SW480 (cell line): Measurements from ENCODE around the gene NIPAL1.

Source experiments
- DNase-seq: peaks from one replicate; pipeline ENCODE4 v3.0.0-alpha.2; 2016; ENCODE audit warnings: low spot score

The NIPAL1 gene

GRCh38 chr4:48027653-48028052 lies 11.1 kb downstream of the NIPAL1 start:
- DNase-seq: no peak

DNA sequence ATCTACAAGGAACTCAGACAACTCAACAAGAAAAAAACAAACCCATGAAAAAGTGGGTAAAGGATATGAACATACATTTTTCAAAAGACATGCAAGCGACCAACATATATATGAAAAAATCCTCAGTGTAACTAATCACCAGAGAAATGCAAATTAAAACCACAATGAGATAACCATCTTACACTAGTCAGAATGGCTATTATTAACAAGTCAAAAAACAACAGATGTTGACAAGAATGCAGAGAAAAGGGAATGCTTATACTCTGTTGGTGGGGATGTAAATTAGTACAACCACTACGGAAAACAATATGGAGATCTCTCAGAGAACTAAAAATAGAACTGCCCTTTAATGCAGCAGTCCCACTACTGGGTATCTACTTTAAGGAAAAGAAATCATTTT lies 12.1 kb downstream of the NIPAL1 start:
- no peak for DNase-seq

DNA sequence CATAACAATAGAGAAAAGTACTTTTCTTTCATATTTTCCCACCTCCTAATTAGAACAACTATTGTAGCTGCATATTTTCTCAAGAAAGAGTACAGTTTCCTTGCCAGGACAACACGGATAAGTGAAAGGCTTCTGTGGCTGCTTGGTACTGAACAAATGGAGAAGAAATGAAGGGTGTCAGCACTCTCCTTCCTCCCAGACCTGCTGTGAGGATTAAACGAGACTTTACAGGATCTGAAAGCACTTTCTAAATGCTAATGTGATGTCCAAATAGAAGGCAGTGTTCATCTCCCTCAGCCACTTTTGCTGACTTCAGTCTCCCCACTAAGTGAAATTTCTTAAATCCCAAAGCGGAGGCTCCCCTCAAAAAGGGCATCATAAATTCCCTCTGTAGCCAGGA lies 13.9 kb downstream of the NIPAL1 start:
- DNase-seq: no peak

- no peak for DNase-seq
Measured at GRCh38 chr4:48031802-48032525, 15.4 kb downstream of the NIPAL1 start.

GRCh38 chr4:48032721-48033120 lies 16.1 kb downstream of the NIPAL1 start:
- peak; percentile 38 for DNase-seq

DNA sequence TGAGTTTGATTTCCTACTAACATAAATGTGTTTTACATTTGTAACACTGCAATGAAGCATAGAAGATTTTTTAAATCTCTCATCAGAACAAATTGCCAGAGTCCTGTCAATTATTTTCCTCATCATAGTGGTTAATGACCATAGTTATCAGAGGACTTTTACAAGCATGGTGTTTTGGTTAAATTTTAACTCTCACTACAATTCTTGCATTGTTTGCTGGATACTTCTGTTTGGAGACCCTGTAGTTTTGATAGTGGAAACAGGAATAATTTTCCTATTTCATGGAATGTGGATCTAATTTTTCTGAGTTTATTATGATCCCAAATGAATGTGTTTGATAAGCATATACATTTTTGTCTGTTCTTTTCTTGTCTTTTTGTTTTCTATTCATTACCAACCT lies 16.8 kb downstream of the NIPAL1 start:
- DNase-seq: no peak

DNA sequence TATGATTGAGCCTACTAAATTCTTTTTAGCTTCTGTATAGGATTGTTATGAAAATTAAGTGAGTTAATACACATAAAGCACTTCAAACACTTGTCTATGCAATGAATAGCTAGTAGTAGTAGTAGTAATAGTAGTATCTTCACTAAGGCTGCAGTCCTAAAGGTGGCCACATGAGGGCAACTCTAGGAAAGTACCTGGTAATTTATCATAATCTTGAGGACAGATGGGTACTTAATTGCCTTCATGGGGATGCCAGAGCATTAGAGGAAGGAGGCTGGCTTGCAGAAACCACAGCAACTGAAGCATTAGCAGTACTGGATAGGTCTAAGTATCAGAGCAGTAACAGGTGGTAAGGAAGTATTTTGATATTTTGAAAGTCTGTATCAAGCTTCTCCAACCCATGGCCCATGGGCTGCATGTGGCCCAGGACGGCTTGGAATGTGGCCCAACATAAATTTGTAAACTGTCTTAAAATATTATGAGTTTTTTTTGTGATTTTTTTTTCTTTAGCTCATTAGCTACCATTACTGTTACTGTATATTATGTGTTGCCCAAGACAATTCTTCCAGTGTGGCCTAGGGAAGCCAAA lies 17.3 kb downstream of the NIPAL1 start:
- peak; percentile 22 for DNase-seq

GRCh38 chr4:48035952-48036351 lies 19.4 kb downstream of the NIPAL1 start:
- DNase-seq: no peak

DNA sequence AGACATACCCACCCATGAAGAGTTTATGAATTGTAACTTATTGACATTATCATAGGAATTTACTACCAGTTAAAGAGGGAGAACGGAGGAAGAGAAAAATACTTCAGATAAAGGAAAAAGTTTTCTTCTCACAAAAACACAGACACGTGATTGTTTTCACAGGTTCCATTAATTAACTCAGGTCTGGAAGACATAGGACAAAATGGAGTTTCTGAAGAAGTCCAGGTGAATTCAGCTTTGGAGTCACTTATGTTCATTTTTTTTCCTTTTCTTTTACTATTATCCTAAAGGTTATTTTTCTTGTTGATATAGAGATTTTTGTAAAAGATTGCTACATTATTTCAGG lies 20.5 kb downstream of the NIPAL1 start:
- DNase-seq: no peak

DNA sequence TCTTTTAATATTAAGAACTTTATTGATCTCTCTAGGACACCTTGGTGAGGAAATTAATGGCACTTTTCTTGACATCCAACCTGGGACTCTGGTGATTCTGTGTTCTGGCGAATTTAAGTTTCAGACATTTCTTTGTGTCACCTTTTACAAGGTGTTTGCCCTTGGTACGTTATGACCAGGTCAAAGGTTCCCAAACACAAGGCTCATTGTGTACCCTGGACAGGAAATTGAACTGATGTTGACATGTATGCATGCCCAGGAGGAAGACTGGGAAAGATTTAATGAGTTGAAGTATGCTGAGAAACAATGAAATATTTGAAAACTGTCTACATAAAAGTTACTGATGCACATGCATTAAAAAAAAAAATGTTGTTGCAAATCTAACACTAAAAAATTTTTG lies 22.1 kb downstream of the NIPAL1 start:
- DNase-seq: no peak

DNA sequence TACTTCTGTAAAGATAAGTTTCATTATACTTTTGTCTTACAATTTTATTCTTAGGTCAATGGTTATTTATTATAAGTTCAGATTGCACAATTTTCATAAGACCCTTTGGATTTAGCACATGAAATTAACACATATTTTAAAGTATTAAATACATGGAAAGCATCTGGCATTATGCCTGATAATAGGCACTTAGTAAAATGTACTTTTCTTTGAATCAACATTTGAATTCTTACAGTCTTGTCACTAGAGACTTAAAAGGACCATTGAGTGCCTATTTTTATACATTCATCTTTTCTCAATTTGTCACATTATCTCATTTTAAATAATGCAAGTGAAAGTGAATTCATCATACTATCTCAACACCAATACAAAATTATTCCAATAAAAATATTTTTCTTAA lies 23.0 kb downstream of the NIPAL1 start:
- DNase-seq: no peak

GRCh38 chr4:48041535-48042137 lies 25.1 kb downstream of the NIPAL1 start:
- DNase-seq: no peak

DNA sequence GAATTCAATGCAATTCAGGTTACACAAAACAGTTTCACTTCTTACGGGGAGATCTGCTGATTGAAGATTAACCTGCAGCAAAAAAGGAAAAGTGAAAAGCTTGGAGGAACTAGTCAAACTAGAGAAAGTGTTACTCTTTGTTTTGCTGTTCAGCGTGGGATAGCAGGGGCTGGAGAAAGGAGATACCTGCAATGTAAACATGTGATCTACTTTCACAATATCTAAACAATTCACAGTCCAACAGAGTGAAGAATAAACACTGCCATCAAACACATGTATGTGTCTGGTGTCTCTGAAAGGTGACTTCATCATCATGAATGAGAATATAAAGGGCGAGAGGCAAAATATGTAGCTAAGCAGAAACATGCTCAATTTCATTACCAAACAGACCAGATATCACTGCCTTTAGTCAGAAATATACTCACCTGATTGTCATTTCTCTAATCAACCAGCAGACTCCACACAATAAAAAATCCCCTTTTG lies 26.4 kb downstream of the NIPAL1 start:
- DNase-seq: no peak

- no peak for DNase-seq
Measured at GRCh38 chr4:48043504-48043903, 26.9 kb downstream of the NIPAL1 start.

DNA sequence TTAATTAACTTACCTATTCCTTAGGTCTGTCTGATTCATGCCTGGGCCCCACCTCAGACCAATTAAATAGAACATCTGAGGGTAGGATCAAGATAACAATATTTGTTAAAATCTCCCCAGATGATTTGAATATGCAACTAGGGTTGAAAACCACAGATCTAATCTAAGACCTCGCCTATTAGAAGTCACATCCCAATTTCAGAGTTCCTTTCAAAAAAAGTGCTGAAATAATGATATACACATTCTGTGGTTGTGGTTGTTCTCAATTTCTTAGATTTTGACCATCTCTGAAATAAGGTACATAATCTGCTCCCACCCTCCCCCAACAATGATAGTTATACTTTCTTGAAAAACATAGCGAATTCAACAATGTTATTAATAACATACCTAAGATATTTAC lies 27.7 kb downstream of the NIPAL1 start:
- DNase-seq: no peak

DNA sequence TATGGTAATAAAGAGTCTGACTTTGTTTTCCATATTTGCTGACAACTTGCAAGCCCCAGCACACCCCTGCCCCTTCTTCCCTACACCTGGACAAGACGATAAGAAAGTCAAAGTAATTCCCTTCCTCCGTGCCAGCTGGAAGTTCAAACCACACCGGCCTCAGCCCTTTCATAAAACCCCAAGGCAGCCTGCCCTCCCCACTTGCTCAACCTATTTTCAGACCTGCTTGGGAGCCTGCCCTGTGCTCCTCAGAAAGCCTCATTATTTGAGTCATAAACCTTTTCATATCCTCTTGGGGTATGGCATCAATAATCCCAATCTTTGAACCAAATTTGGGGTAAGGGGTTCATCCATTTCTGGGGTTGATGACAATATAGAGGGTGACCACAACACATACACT lies 29.5 kb downstream of the NIPAL1 start:
- DNase-seq: no peak

DNA sequence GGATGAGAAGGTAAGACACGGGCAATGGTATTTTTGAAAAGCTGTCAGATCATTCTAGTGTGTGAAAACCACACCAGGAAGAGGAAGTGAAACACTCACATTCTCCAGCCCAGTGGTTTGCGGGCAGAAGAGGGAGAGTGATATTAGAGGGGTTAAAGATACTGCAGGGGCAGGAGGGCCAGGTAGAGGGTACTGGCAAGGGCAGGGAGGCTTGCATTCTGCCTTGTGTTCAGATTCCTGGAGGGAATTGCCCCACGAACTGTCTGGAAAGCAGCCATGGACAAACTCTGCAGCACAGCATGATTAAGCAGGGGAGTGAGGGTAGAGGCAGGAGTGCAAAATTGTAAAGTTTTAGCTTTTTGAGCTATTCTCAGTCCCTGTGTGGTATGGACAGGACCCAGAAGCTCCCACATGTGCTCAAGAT lies 30.9 kb downstream of the NIPAL1 start:
- DNase-seq: no peak

- DNase-seq: no peak
Measured at GRCh38 chr4:48047896-48048295, 31.3 kb downstream of the NIPAL1 start.

GRCh38 chr4:48049483-48049882 lies 32.9 kb downstream of the NIPAL1 start:
- DNase-seq: no peak

- no peak for DNase-seq
Measured at GRCh38 chr4:48051078-48051477, 34.5 kb downstream of the NIPAL1 start.

GRCh38 chr4:48058617-48059530 lies 42.3 kb downstream of the NIPAL1 start:
- no peak for DNase-seq

GRCh38 chr4:48064349-48064748 lies 47.8 kb downstream of the NIPAL1 start:
- no peak for DNase-seq
